Measurements from ENCODE around the gene PMFBP1.

Gene PMFBP1

DNA sequence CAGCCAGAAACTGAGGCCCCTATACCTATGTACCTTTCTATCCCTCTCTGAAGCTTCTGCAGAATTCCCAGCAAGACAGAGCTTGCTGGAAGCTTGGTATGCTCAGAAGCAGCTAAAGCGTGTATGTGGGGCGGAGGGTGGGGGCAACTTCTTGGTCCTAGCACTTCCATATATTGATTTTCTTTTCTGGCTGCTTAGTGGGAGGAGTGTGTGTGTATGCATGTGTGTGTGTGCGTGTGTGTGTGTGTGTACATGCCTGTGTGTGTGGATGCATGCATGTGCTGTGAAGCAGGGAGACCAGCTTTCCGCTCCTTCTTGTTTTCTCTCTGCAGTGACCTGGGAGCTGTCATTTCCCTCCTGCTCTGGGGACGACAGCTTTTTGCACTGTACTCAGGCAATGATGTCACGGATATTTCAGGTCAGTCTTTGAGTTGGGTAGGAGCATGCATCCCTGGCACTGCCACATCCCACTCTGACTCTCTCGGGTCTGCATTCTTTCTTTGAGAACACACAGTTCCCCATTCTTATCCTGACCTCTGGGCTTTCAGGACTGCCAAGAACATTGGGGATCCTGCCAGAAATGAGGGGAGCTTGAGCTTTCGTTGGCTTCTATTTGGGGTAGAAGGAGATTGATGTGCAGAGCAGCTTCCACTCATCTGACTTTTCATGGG is 98.3 kb downstream of the PMFBP1 start:
- DNase-seq (ENCODE audit: low read depth, low spot score) = no peak
- Histone ChIP-seq H3K4me1 (ENCODE audit: insufficient read depth, insufficient read length) (no peaks in the 10 kb centered on the region), H3K9ac (ENCODE audit: insufficient read length, low read depth) (no peak overlapping the region), H3K27me3 (ENCODE audit: insufficient read depth, insufficient read length) (no peaks in the 10 kb centered on the region), H3K4me3 (ENCODE audit: insufficient read length, low read depth) (no peak overlapping the region), H3K9me3 (ENCODE audit: insufficient read depth, low read length) (peaks cover 17% of the 10 kb centered on the region; the same call in 1 of the 2 replicates), H3K36me3 (ENCODE audit: insufficient read depth, insufficient read length, low read length) (no peaks in the 10 kb centered on the region)
- no peak for TF ChIP-seq SUZ12 (IDR thresholded peaks at IDR 0.05; ENCODE audit: extremely low read depth, insufficient read depth, insufficient read length)
- TF ChIP-seq ZNF274 (IDR thresholded peaks at IDR 0.05; ENCODE audit: low read depth, low read length) = no peak
- TF ChIP-seq YY1 (IDR thresholded peaks at IDR 0.05; ENCODE audit: insufficient read depth, insufficient read length) = no peak

DNA sequence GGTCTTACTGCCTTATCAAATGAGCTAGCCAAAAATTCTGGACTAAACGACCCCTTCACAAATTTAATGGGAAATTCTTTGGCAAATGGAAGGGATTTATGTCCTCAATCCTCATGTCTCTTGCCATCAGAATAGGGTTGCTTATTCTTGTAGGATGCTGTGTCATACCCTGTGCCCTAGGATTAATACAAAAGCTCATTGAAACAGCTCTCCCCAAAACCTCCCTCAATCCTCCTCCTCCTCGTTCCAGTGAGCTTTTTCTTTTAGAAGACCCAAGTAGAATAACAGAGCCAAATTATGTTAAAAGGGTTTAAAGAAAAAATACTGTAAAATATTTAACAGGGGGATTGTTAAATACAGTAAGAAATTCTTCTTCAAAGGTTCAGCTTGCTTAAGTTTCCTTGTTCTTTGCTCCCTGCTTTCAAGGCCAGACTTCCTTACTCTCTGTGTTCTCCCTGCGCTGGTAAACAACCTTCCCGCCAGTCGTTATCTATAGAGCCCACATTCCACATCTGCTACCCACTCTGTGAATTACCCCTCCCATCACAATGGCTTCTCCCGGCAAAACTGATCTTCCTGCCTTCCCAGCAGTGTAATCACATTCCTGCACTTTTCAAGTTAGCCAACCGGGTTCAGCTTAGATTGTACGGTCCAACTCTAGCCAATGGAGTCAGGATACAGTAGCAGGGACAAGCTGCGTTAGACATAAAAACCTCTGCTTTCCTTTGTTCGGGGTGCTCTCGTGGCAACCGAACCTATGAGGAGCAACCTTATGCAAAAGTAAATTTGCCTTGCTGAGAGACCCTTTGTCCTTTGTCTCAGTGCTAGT is 99.2 kb downstream of the PMFBP1 start:
- Histone ChIP-seq H3K9ac (ENCODE audit: insufficient read length, low read depth) (no peak overlapping the region), H3K4me1 (ENCODE audit: insufficient read depth, insufficient read length) (no peaks in the 10 kb centered on the region), H3K27me3 (ENCODE audit: insufficient read depth, insufficient read length) (no peaks in the 10 kb centered on the region), H3K36me3 (ENCODE audit: insufficient read depth, insufficient read length, low read length) (no peaks in the 10 kb centered on the region), H3K4me3 (ENCODE audit: insufficient read length, low read depth) (no peak overlapping the region), H3K9me3 (ENCODE audit: insufficient read depth, low read length) (peaks cover 17% of the 10 kb centered on the region; the same call in 1 of the 2 replicates)
- TF ChIP-seq YY1 (IDR thresholded peaks at IDR 0.05; ENCODE audit: insufficient read depth, insufficient read length) = no peak
- no peak for TF ChIP-seq SUZ12 (IDR thresholded peaks at IDR 0.05; ENCODE audit: extremely low read depth, insufficient read depth, insufficient read length)
- TF ChIP-seq ZNF274 (IDR thresholded peaks at IDR 0.05; ENCODE audit: low read depth, low read length) = no peak
- DNase-seq (ENCODE audit: low read depth, low spot score) = no peak

Data from NT2/D1 (cell line).